A549 (cell line): ENCODE data around the gene ETF1. TPM values are rescaled to one million over a fixed set of nuclear protein-coding genes. Genes with fewer than 3 reads are reported as not detected.

Source experiments
- ATAC-seq, 2 experiments: fragments of 200-7000 bp in 1 of 2; fragments of >200 bp in 1 of 2; cut with Nextera tagmentation in 1 of 2; cut with Tn5 transposase in 1 of 2; 3 replicates each; pipeline versions ENCODE4 v1.8.0 to v1.9.1; 2018 to 2020; ENCODE audit warnings: mild to moderate bottlenecking in 1 of 2, moderate library complexity in 1 of 2
- CTCF ChIA-PET: fragments of 300-600 bp; sonication (Branson Sonifier 250); formaldehyde crosslinking; extraction: SDS; loops from one replicate; lab custom pipeline; 2021; ENCODE audit warnings: antibody characterized with exemption, inconsistent platforms; lab: Yijun Ruan, JAX
- POLR2A ChIA-PET: fragments of 350-600 bp; formaldehyde crosslinking; extraction: SDS; loops from one replicate; lab custom pipeline; 2021; ENCODE audit warnings: antibody characterized with exemption, inconsistent platforms; lab: Yijun Ruan, JAX
- DNase-seq, 2 experiments: peaks; one replicate each; pipeline versions ENCODE4 v3.0.0 to v3.0.0-alpha.2; 2011 to 2016; ENCODE audit warnings: low read depth in 1 of 2, low spot score in 1 of 2
- FAIRE-seq: peaks from 2 replicates; lab custom pipeline; 2011; peaks lifted over from hg19 to GRCh38; lab: Jason Lieb, UNC
- H3K27ac ChIP-seq, 2 experiments: fragments of >200 bp; sonication (Bioruptor Twin); formaldehyde crosslinking; 3 replicates each; pipeline ENCODE4 v1.5.1; 2016 to 2017
- H3K4me1 ChIP-seq: fragments of >200 bp; sonication (Bioruptor Twin); formaldehyde crosslinking; 3 replicates; pipeline ENCODE4 v1.6.1; 2016
- H3K4me2 ChIP-seq: fragments of >200 bp; sonication (Bioruptor Twin); formaldehyde crosslinking; 3 replicates; pipeline ENCODE4 v1.6.1; 2016
- H3K4me3 ChIP-seq: fragments of >200 bp; sonication (Bioruptor Twin); formaldehyde crosslinking; 3 replicates; pipeline ENCODE4 v1.5.1; 2016
- H3K9me3 ChIP-seq: fragments of >200 bp; sonication (Bioruptor Twin); formaldehyde crosslinking; 3 replicates; pipeline ENCODE4 v1.6.1; 2016
- BHLHE40 ChIP-seq: IDR thresholded peaks from 2 replicates; pipeline ENCODE4 v1.6.1; 2012; ENCODE audit warnings: low read depth, low read length, inconsistent platforms
- CBX2 ChIP-seq: fragments of 200-600 bp; sonication (generic); IDR thresholded peaks from 2 replicates; pipeline ENCODE4 v1.6.1; 2016; ENCODE audit warnings: low read depth, mild to moderate bottlenecking, borderline replicate concordance
- CBX8 ChIP-seq: fragments of 200-600 bp; sonication (generic); IDR thresholded peaks from 2 replicates; pipeline ENCODE4 v1.6.1; 2016
- CEBPB ChIP-seq, 2 experiments: fragments of >200 bp in 1 of 2; sonication (Bioruptor Twin) in 1 of 2; formaldehyde crosslinking in 1 of 2; IDR thresholded peaks; 2 replicates each; pipeline ENCODE4 v1.6.1; 2012 to 2016
- CHD2 ChIP-seq: fragments of 150-350 bp; IDR thresholded peaks from 2 replicates; pipeline ENCODE4 v1.6.1; 2014; ENCODE audit warnings: low read length; ENCODE audit not compliant: partially characterized antibody
- EHF ChIP-seq: fragments of 250-450 bp; sonication (Bioruptor Pico); IDR thresholded peaks from 2 replicates; pipeline ENCODE4 v1.5.0; 2020; ENCODE audit warnings: mild to moderate bottlenecking
- EHMT2 ChIP-seq: fragments of 200-600 bp; sonication (generic); IDR thresholded peaks from 2 replicates; pipeline ENCODE4 v1.6.1; 2016; ENCODE audit warnings: antibody characterized with exemption, low read depth, mild to moderate bottlenecking, moderate library complexity
- FOXS1 ChIP-seq: fragments of 250-450 bp; sonication (Bioruptor Pico); IDR thresholded peaks from 2 replicates; pipeline ENCODE4 v1.5.0; 2020; ENCODE audit warnings: mild to moderate bottlenecking, moderate library complexity
- HDAC2 ChIP-seq: fragments of 200-600 bp; sonication (generic); IDR thresholded peaks from 2 replicates; pipeline ENCODE4 v1.6.1; 2016
- HEYL ChIP-seq: fragments of 250-450 bp; sonication (Bioruptor Pico); IDR thresholded peaks from 2 replicates; pipeline ENCODE4 v1.8.0; 2021; ENCODE audit warnings: mild to moderate bottlenecking, moderate library complexity
- HOXA7 ChIP-seq: fragments of 250-450 bp; sonication (Bioruptor Pico); IDR thresholded peaks from 2 replicates; pipeline ENCODE4 v1.5.0; 2020; ENCODE audit warnings: mild to moderate bottlenecking, moderate library complexity
- JUN ChIP-seq, 2 experiments: fragments of >200 bp; sonication (Bioruptor Twin); formaldehyde crosslinking; IDR thresholded peaks; 2 replicates in 1 of 2; 3 replicates in 1 of 2; pipeline ENCODE4 v1.6.1; 2016 to 2017
- JUNB ChIP-seq: fragments of >200 bp; sonication (Bioruptor Twin); formaldehyde crosslinking; IDR thresholded peaks from 2 replicates; pipeline ENCODE4 v1.6.1; 2016
- KDM5A ChIP-seq: fragments of 200-600 bp; sonication (generic); IDR thresholded peaks from 2 replicates; pipeline ENCODE4 v1.6.1; 2016; ENCODE audit warnings: antibody characterized with exemption, mild to moderate bottlenecking
- MAFK ChIP-seq: fragments of 450-650 bp; IDR thresholded peaks from 2 replicates; pipeline ENCODE4 v1.6.1; 2014; ENCODE audit not compliant: partially characterized antibody
- MAX ChIP-seq: IDR thresholded peaks from 2 replicates; pipeline ENCODE4 v1.6.1; 2012
- MAZ ChIP-seq: fragments of 150-350 bp; IDR thresholded peaks from 2 replicates; pipeline ENCODE4 v1.6.1; 2014; ENCODE audit warnings: antibody characterized with exemption, low read depth, low read length, borderline replicate concordance
- NFE2L2 ChIP-seq: fragments of 150-350 bp; conservative IDR thresholded peaks from 2 replicates; pipeline ENCODE4 v1.6.1; 2014; ENCODE audit warnings: low read length
- NPAS2 ChIP-seq: fragments of 250-450 bp; sonication (Bioruptor Pico); IDR thresholded peaks from 2 replicates; pipeline ENCODE4 v1.8.0; 2022; ENCODE audit warnings: mild to moderate bottlenecking, moderate library complexity, borderline replicate concordance
- PHF8 ChIP-seq: fragments of 200-600 bp; sonication (generic); IDR thresholded peaks from 2 replicates; pipeline ENCODE4 v1.6.1; 2016; ENCODE audit warnings: low read depth, mild to moderate bottlenecking, antibody characterized with exemption, moderate library complexity, borderline replicate concordance
- POLR2AphosphoS2 ChIP-seq: conservative IDR thresholded peaks from 2 replicates; pipeline ENCODE4 v1.6.1; 2012; ENCODE audit warnings: low read length, improper control_type of control experiment, inconsistent platforms
- RAD21 ChIP-seq, 2 experiments: fragments of >200 bp in 1 of 2; sonication (Bioruptor Twin) in 1 of 2; formaldehyde crosslinking in 1 of 2; IDR thresholded peaks in 1 of 2; conservative IDR thresholded peaks in 1 of 2; 2 replicates in 1 of 2; 3 replicates in 1 of 2; pipeline ENCODE4 v1.6.1; 2012 to 2018; ENCODE audit warnings: inconsistent platforms in 1 of 2
- RCOR1 ChIP-seq: fragments of 150-350 bp; IDR thresholded peaks from 2 replicates; pipeline ENCODE4 v1.6.1; 2014; ENCODE audit warnings: antibody characterized with exemption, low read length, low read depth
- RFX5 ChIP-seq: fragments of 450-650 bp; IDR thresholded peaks from 2 replicates; pipeline ENCODE4 v1.7.1; 2014; ENCODE audit warnings: antibody characterized with exemption, mild to moderate bottlenecking, moderate library complexity
- RNF2 ChIP-seq: fragments of 200-600 bp; sonication (generic); IDR thresholded peaks from 2 replicates; pipeline ENCODE4 v1.6.1; 2016; ENCODE audit warnings: low read depth, mild to moderate bottlenecking, antibody characterized with exemption, moderate library complexity, borderline replicate concordance
- TFCP2L1 ChIP-seq: fragments of 250-450 bp; sonication (Bioruptor Pico); IDR thresholded peaks from 2 replicates; pipeline ENCODE4 v1.5.0; 2021; ENCODE audit warnings: mild to moderate bottlenecking
- ZC3H11A ChIP-seq: fragments of 450-650 bp; IDR thresholded peaks from 2 replicates; pipeline ENCODE4 v1.6.1; 2014; ENCODE audit warnings: antibody characterized with exemption, mild to moderate bottlenecking
- ZNF302 ChIP-seq: fragments of 250-450 bp; sonication (Bioruptor Pico); IDR thresholded peaks from 2 replicates; pipeline ENCODE4 v1.9.0; 2021; ENCODE audit warnings: inconsistent platforms, mild to moderate bottlenecking, moderate library complexity
- ZSCAN20 ChIP-seq: fragments of 250-450 bp; sonication (Bioruptor Pico); IDR thresholded peaks from 2 replicates; pipeline ENCODE4 v1.8.0; 2022; ENCODE audit warnings: mild to moderate bottlenecking, moderate library complexity
- WGBS: methylation state at CpG from one replicate; pipeline ENCODE4 v1.1.6; 2017; ENCODE audit errors: missing lambda C conversion rate; 5-methylcytosine and 5-hydroxymethylcytosine counted together
- polyA plus RNA-seq, 4 experiments: library from polyadenylated mRNA; depleted of rRNA in 3 of 4; stranded (reverse); fragments of >200 nt; fragmentation: RNase III in 1 of 4; extraction: RNeasy Plus Mini Kit Qiagen cat#74134 plus additional on column Dnase treatment in 1 of 4; gene quantifications; 2 replicates in 3 of 4; 3 replicates in 1 of 4; pipeline ENCODE4 v1.2.3, GENCODE V29; 2011 to 2017
- TF ChIP-seq, protein P1 (sequence below): fragments of 250-450 bp; sonication (Bioruptor Pico); IDR thresholded peaks from 2 replicates; pipeline ENCODE4 v1.5.0; 2021; ENCODE audit warnings: mild to moderate bottlenecking, moderate library complexity, borderline replicate concordance
- TF ChIP-seq, protein P2 (sequence below): fragments of >200 bp; sonication (Bioruptor Twin); formaldehyde crosslinking; IDR thresholded peaks from 3 replicates; pipeline ENCODE4 v1.6.1; 2016
- TF ChIP-seq, protein P3 (sequence below): fragments of 150-350 bp; IDR thresholded peaks from 2 replicates; pipeline ENCODE4 v1.6.1; 2014; ENCODE audit warnings: low read depth, mild to moderate bottlenecking, low read length

The ETF1 gene
- polyA plus RNA-seq, 2 of the 4 experiments (the other 2 are of a cell fraction) = 119 to 161 TPM

- Histone ChIP-seq H3K9me3 (no peaks in the 10 kb centered on the region), H3K27ac (no peak overlapping the region), H3K4me3 (no peak overlapping the region), H3K4me1 (peaks cover 5% of the 10 kb centered on the region), H3K4me2 (no peak overlapping the region)
- FAIRE-seq = no peak
- ATAC-seq = no peak
- DNase-seq = no peak
- TF ChIP-seq TFCP2L1 (CRISPR knock-in tag) (no peak), RAD21 (conservative IDR thresholded peaks at IDR 0.05 in 1 of 2, IDR thresholded peaks at IDR 0.05 in 1 of 2) (no peak), JUNB (no peak), BHLHE40 (no peak), NFE2L2 (no peak), NPAS2 (CRISPR knock-in tag) (no peak), MAZ (no peak), EHMT2 (no peak), CHD2 (no peak), CBX8 (no peak), HEYL (no peak)
- TF ChIP-seq, protein P1, sequence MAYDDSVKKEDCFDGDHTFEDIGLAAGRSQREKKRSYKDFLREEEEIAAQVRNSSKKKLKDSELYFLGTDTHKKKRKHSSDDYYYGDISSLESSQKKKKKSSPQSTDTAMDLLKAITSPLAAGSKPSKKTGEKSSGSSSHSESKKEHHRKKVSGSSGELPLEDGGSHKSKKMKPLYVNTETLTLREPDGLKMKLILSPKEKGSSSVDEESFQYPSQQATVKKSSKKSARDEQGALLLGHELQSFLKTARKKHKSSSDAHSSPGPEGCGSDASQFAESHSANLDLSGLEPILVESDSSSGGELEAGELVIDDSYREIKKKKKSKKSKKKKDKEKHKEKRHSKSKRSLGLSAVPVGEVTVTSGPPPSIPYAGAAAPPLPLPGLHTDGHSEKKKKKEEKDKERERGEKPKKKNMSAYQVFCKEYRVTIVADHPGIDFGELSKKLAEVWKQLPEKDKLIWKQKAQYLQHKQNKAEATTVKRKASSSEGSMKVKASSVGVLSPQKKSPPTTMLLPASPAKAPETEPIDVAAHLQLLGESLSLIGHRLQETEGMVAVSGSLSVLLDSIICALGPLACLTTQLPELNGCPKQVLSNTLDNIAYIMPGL (CRISPR knock-in tag) = no peak
- ChIA-PET POLR2A (interaction anchor here (0.8 to 0.9 kb wide), 2 partner anchors 694 to 714 kb away, joined by 3 read pairs; no protein-coding TSS in a partner anchor), CTCF (interaction anchor here (0.7 to 3.8 kb wide), 30 partner anchors 8 to 811 kb away, joined by 3 to 38 read pairs (median 5); partner anchors contain the start of gene CTNNA1)
- WGBS = 86% methylated on average over 2 of the region's 2 CpGs
These were observed 37.0 kb upstream of the ETF1 start for GRCh38 chr5:138580001-138580400.

DNA sequence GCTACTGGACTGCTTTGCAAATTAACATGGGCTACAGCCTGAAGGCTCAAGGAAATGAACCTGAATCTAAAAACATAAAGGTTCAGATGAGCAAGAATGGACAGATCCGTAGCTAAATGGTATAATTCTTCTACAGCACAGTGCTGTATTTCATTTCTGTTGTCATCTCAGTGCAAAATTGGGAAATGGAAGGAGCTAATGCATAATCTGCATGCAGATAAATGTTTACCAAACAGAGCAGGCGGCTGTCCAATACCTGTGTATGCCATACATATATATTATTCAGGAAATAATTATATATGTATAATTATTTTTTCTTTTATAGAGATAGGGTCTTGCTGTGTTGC is 36.5 kb upstream of the ETF1 start:
- ChIA-PET POLR2A (interaction anchor here (0.8 to 0.9 kb wide), 3 partner anchors 683 to 715 kb away, joined by 3 read pairs; no protein-coding TSS in a partner anchor), CTCF (interaction anchor here (0.6 to 3.8 kb wide), 43 partner anchors 9 to 812 kb away, joined by 3 to 38 read pairs (median 4); partner anchors contain the start of gene CTNNA1)
- no peak overlapping the region for H3K4me3 ChIP-seq
- DNase-seq (no peak), FAIRE-seq (no peak), ATAC-seq (no peak)
- H3K9me3 ChIP-seq = no peaks in the 10 kb centered on the region
- H3K4me2 ChIP-seq = no peak overlapping the region
- peaks cover 5% of the 10 kb centered on the region for H3K4me1 ChIP-seq
- 29% methylated on average over 2 of the region's 2 CpGs for WGBS
- TF ChIP-seq MAX (no peak), JUN (IDR thresholded peaks at IDR 0.05) (no peak), RFX5 (no peak), KDM5A (no peak), ZC3H11A (no peak), MAFK (no peak), HDAC2 (no peak), HOXA7 (CRISPR knock-in tag) (no peak), RCOR1 (no peak), PHF8 (no peak), CBX2 (no peak), RNF2 (no peak)
- no peak overlapping the region for H3K27ac ChIP-seq

DNA sequence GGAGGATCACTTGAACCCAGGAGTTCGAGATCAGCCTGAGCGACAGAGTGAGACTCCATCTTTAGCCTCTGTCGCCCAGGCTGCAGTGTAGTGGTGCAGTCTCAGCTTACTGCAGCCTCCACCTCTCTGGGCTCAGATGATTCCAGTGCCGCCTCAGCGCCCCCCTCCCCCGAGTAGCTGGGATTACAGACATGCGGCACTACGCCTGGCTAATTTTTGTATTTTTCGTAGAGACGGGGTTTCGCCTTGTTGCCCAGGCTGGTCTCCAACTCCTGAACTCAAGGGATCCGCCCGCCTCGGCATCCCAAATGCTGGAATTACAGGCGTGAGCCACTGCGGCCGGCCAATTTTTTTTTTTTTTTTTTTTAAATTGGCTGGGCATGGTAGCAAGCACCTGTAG is 34.4 kb upstream of the ETF1 start:
- DNase-seq (no peak), ATAC-seq (no peak), FAIRE-seq (no peak)
- ChIA-PET POLR2A (no interaction called here), CTCF (interaction anchor here (0.9 to 1.1 kb wide), 3 partner anchors 10 to 685 kb away, joined by 3 to 5 read pairs (median 4); no protein-coding TSS in a partner anchor)
- WGBS = 93% methylated on average over 17 of the region's 17 CpGs
- Histone ChIP-seq H3K4me1 (peaks cover 17% of the 10 kb centered on the region), H3K4me3 (no peak overlapping the region), H3K27ac (peak overlapping the region in 1 of 2 experiments; percentile 98; a peak in 2 of 6 replicates), H3K9me3 (no peaks in the 10 kb centered on the region), H3K4me2 (no peak overlapping the region)
- TF ChIP-seq FOXS1 (no peak), EHF (CRISPR knock-in tag) (no peak), CBX2 (no peak), MAZ (no peak), CEBPB (IDR thresholded peaks at IDR 0.05) (no peak), POLR2AphosphoS2 (no peak), JUNB (no peak), CHD2 (no peak), ZNF302 (CRISPR knock-in tag) (no peak), MAX (no peak), HEYL (no peak), ZSCAN20 (CRISPR knock-in tag) (no peak)
- TF ChIP-seq, protein P2, sequence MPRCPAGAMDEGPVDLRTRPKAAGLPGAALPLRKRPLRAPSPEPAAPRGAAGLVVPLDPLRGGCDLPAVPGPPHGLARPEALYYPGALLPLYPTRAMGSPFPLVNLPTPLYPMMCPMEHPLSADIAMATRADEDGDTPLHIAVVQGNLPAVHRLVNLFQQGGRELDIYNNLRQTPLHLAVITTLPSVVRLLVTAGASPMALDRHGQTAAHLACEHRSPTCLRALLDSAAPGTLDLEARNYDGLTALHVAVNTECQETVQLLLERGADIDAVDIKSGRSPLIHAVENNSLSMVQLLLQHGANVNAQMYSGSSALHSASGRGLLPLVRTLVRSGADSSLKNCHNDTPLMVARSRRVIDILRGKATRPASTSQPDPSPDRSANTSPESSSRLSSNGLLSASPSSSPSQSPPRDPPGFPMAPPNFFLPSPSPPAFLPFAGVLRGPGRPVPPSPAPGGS = no peak
- TF ChIP-seq, protein P3, sequence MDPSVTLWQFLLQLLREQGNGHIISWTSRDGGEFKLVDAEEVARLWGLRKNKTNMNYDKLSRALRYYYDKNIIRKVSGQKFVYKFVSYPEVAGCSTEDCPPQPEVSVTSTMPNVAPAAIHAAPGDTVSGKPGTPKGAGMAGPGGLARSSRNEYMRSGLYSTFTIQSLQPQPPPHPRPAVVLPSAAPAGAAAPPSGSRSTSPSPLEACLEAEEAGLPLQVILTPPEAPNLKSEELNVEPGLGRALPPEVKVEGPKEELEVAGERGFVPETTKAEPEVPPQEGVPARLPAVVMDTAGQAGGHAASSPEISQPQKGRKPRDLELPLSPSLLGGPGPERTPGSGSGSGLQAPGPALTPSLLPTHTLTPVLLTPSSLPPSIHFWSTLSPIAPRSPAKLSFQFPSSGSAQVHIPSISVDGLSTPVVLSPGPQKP = no peak
